Body of pancreas (tissue), 4 donors: Measurements from ENCODE around the gene TICAM1.

Experiments used
- CTCF ChIP-seq, 7 experiments: fragments of 450-650 bp in 4 of 7; fragments of 200-600 bp in 3 of 7; sonication (generic) in 3 of 7; IDR thresholded peaks; one replicate each; pipeline ENCODE4 v1.5.1; 2016 to 2019; ENCODE audit warnings: antibody characterized with exemption in 7 of 7
- POLR2A ChIP-seq, 3 donors: fragments of 450-650 bp; IDR thresholded peaks; one replicate each; pipeline ENCODE4 v1.6.1; 2016; ENCODE audit warnings: antibody characterized with exemption in 3 of 3, mild to moderate bottlenecking in 2 of 3

- TF ChIP-seq POLR2A (IDR thresholded peaks at IDR 0.05) (no peak), CTCF (IDR thresholded peaks at IDR 0.05) (no peak)
These were observed 28.8 kb downstream of the TICAM1 start for GRCh38 chr19:4802711-4803110.
